Pons (tissue), 1 donor: Measurements from ENCODE around the gene TMIE.

Experiments used
- DNase-seq: peaks from one replicate; pipeline ENCODE4 v3.0.0-alpha.2; 2016; ENCODE audit warnings: low spot score

TMIE gene

DNA sequence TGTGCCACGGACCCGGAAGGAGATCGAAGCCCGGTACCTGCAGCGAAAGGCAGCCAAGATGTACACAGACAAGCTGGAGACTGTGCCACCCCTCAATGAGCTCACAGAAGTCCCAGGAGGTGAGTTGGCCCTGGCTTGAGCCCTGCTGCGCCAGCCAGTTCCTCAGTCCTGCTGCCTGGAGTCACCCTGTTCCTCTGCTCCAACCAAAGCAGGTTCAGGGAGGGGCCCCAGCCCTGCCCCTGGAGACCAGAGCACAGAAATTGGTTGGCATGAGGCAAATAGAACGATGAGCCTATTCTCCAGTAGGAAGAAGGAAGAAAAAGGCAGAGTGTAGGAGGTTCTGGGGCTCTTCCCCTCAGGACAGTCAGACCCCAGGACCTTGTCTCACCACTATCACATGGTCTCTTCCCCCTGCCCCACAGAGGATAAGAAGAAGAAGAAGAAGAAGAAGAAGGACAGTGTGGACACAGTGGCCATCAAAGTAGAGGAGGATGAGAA lies 8.0 kb downstream of the TMIE start:
- no peak for DNase-seq

DNA sequence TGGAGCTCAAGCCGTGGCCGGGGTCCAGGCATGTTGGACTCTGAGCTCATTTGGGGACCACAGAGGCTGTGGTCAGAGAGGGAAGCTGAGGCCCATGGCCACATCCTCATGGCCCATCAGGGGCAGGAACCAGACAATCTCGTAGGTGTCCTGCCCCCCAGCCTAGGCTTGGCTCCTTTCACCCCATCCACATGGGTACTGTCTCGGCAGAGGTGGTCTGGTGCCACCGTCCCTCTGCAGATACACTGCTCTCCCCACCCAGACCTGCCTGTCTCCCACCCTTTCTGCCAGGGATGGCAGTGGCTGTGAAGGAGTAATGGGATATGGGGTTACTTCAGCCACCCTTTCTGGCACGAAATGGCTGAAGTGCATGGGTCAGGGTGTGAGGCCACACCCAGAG lies 8.5 kb downstream of the TMIE start:
- no peak for DNase-seq

DNA sequence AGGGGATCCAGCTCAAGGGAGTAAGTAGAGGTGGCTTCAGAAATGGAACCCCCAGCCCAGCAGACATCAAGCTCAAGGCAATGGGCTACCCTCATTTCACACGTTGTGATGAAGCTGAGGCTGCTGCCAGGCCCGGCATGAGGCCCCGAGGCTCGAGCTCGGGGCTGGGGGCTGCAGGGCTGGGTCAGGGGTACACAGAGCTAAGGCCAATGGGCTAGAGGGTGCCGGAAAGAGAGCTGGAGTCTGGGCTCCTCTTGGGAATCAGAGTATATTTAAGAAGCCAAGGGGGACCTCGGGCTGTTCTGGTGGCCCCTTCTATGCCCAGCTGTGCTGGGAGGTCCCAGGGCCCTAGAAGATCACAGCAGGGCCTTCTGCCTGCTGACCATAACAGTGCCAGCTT lies 9.0 kb downstream of the TMIE start:
- DNase-seq, result no peak

DNA sequence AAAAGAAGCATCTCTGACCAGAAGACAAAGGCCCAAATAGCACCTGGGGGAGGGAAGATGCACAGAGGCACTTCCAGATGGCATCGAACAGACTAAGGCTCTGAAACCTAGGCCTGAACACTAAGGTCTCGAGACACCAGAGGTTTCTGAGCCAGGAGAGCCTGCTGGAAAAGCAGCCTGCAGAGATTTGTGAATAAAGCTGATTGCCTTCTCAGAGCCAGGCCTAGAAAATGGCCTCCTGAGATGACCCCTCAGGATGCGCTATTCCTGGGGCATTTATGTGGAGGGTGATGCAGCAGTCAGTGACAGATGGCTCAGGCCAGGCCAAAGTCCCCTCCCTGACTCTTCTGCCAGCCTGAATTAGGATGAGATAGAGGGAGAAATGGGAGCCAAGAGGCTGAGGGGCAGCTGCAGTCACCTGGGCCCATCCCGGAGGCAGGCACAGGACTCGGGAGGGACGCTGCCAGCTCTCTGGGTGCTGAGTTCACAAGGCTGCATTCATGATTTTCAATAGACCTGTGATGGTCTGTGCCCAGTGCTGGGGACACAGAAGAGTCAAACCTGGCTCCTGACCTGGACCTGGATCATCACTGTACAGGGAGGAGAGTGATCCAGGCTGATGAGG lies 9.6 kb downstream of the TMIE start:
- DNase-seq, result no peak

DNA sequence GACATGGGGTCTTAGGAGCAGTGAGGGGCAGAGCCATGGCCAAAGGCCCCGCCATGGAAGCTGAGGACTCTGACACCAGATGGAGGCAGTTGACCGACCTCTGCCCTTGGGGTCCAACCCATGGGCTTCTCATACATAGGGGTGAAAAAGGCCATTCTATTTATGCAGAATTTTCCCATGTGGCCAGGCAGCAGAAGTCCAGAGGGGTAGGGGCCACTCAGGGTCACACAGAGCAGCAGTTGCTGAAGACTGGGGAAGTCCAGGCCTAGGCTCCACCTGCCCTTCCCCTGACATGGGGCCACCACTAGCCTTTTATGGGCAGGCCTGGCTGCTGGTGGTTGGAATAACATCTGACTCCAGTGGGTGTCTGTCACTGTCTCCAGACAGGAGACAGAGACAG lies 10.1 kb downstream of the TMIE start:
- no peak for DNase-seq

DNA sequence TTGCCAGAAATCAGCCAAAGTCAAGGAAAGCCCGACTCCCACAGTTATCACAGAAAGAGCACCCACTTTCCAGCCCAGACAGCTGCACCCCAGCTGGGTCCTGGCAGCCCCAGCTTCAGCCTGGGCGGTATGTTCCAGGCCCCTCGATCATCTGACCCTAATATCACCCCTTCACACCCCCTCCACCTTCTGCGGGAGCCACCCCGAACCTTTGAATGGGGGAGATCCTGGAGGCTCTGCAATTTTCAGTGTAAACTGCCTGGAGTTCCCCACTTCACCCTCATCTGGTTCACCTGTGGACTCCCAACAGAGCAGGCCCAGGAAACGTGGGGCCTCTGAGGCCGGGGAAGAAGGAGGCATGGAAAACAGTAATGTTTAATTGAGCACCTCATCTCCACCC lies 10.6 kb downstream of the TMIE start:
- no peak for DNase-seq

DNA sequence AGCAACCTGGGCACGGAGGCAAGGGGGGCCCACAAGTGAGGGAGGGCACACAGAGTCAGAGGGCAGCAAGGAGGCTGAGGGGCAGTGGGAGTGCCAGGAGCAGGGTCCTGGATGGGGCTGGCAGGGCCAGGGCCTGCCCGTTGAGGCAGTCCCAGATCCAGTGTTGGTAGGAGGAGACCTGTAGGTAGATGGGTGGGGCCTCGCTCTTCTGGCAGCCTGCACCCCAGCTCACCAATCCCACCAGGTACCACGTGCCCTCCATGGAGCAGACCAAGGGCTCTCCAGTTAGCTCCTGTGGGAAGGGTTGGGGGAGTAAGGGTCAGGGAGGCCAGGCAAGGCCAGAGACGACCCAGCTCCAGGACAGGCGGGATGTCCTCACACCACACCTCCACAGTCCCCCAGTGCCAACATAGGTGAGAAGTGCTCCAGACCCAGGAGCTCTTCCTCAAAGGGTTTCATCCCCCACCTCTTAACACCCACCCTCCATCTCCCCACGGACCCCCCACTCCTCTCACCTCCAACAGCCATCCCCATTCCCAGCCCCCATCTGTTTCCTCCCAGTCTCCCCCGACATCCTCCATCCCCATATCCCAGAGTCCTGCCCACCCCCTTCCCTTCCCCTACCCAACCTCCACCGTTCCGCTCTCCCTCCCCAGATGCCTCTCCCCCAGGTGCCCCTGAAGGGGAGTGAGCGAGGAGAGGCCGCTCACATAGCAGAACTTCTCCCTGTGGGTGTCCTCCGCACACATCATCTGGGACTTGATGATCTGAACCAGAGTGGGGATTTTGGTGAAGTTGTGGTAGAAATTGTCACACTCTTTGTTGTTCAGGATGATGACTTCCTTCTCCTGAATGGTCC lies 11.2 kb downstream of the TMIE start:
- no peak for DNase-seq

DNA sequence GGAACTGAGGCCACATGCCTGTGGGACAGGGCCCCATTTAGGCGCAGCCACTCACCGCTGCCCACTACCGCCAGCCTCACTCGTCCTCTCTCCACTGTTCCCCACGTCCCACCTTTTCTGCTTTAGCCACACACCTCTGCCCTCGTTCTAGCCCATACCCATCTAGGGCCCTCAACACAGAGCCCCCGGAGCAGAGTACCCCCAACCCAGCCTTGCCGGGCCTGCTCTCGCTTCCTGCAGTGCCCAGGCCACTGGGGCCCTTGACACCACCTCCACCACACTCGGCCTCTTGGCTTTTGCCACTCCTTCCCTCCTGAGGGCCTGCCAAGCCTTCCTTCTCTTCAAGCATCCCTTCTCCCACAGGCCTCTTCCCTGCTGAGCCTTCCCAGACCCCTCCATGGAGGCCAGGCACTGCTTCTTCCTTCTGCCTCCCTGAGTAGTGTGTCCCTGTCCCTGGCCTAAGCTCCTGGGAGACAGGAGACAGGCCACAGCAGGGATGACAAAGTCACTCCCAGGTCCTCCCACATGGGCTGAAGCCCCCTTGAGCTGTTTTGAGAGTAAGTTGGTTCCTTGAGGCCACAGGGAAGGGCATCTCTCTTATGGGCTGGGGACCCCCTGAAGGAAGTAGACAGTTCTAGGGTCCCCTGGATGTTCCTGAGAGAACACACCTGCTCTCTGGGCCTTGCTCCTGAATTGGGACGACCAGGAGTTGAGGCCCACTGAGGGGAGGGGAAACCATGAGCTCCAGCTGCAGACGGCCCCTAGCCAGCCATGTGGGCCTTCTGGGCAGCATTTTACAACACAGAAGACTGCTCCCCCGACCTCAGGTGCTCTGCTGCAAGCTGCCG lies 12.1 kb downstream of the TMIE start:
- no peak for DNase-seq

DNA sequence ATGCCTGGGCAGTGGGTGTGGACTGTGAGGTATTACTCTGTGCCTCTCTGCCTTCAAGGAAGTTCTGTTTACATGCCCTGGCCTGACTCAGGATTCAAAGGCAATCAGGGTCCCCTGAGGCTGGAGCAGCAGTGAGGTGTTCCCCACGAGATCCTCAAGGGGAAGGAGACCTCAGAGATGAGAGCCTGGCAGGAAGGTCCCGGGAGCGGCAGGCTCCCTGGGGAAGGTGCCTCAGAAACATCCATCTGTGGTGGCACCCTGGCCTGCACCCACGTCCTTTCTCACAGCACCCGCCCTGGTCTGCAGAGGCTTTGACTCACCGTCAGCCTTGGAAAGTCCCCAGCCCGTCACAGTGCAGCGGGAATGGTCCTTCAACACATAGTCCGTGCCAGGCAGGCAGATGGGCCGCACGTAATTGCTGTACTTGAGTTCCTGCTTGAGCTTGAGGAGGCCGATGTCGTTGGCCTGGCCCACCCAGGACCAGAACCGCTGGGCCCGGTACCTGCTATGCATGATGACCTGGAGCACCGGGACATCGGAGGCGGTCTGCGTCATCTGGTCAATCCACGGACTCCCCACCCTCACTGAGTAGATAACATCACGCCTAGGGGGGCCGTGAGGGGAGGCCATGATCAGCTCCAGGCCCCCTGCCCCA lies 12.8 kb downstream of the TMIE start:
- DNase-seq, result no peak

DNA sequence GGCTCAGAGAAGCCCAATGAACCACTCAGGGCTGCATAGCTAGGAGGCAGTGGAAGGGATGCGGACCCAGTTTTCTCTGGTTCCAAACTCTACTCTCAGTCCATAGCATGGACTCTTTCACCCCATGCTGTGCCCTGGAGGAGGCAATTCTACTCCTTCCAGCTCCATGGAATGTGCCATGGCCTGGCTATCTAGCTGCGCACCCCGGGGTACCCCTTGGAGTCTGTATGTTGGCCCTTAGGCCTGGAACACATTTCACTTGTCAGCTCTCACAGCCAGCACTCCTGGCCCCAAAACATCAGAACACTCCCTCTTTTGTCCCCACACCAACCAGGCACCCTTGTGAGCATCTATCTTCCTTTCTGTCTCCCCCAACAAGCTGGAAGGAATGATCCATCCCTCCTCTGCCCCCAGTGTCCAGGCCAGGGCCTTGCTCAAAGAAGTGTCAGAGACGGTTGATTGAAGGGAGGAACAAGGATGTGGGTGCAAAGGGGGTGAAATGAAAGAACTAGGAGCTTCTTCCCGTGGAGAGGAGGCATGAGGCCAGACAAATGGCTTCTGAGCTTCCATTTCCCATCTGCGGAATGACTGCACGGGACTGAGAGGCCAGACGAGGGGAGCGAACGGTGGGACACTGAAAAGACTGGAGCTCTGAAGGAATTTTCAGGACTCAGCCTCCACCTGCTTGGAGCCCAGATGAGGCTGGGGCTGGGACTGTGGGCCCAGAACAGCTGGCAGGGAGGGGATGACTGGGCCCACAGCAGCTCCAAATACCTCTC lies 13.7 kb downstream of the TMIE start:
- no peak for DNase-seq

DNA sequence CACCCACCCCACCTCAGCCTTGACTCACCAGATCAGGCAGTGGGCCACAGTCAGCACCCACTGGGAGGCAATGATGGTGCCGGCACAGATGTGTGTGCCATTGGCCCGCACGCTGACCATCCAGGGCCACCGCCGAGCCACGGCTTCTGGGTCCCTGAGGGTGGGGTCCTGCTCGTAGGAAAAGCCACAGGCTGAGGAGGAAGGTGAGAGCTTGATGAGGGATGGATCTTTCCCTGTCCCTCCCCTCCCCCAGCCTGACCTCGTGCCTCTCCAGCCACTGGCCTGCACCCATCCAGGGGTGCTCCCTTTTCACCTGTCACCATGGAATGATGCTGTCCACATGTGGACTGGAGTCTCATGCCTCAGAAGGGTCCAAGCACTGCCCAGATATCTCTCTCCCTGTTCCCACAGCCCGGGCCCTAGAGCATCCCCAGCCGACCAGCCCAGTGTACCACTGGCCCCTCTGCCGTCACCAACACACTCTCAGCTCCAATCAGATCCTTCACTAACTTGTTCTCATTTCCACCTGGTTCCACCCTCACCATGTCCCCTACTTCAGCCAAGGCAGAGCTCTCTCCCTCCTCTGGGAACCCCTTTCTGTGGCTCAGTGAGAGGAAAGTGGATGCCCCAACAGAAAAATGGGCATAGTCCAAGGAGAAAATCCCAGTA lies 14.4 kb downstream of the TMIE start:
- DNase-seq, result no peak

DNA sequence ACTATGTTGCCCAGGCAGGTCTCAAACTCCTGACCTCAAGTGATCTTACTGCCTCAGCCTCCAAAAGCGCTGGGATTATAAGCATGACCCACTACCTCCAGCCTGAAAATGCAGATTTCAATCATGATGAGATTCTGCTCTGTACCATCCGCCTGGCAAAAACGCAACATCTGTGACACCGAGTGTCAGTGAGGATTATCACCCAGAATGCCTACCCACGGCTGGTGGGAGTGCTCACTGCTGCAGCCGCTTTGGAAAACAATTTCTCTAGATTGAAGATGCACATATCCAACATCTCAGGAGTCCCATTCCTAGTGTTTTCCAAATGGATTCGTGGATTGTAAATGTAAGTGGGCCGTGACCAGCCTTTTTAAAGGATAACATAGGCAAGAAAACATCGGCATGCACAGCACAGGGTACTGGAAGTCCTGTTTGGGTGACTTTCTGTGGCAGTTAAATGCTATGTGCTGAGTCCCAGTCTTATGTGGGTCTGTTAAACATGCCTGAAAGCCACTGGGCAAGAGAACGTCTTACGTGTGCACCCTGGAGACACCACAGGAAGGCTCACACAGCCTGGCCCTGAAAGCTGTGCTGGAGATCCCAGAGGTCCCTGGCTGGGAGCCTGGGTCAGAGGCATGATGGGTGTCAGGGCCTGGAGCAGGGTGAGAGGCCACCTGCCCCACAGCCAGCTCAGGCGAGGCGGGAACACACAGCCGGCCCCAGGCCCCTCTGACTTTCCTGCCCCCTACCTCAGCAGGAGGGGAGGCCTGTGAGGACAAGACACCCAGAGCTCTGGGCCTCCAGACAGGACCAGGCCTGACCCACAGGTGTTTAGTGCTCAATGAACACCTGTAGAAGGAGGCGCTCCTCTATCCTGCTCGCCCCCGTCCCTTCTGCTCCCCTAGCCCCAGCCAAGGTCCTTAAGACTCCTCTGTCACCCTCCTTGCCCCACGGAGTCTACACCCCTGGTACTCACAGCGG lies 15.6 kb downstream of the TMIE start:
- no peak for DNase-seq

DNA sequence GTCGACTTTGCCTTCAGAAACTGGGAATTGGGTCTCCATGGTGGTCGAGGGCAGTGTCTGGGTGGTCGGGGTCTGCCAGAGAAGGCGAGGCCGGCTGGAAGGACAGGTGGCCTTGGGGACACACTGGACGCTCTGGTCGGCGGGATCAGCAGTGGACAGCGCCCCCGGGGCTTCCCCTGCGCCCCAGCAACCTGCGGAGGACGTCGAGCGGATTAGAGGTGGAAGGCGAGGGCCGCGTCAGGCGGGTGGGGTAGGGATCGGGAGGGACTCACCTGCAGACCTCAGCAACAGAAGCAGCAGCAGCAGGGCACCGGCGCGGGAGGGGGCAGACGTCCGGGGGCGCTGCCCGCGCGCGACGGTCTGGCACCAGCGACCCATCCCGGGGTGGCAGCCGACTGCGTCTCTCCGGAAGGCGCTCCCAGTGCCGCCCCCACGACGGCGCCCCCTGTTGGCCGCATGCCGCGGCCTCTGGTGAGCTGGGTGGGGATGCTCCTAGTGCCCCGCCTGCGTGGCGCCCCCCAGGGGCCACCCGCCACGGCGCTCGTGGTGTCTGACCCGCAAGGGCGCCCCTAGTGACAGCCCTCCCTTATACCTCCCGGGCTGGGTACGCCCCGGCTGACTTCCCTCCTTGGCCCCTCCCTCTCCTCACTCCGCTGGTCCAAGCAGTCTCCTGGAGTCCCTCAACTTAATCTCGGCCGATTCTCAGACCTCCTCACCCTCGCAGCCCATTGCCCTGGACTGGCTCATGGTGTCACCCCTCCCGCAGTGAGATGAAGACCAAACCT lies 16.4 kb downstream of the TMIE start, which contains the start of gene PRSS50:
Gene PRSS50 (minus strand): TSS at position 423 of the 785 bp plus-strand sequence. CDS start 45 bp downstream, at position 378.
- DNase-seq, result no peak

DNA sequence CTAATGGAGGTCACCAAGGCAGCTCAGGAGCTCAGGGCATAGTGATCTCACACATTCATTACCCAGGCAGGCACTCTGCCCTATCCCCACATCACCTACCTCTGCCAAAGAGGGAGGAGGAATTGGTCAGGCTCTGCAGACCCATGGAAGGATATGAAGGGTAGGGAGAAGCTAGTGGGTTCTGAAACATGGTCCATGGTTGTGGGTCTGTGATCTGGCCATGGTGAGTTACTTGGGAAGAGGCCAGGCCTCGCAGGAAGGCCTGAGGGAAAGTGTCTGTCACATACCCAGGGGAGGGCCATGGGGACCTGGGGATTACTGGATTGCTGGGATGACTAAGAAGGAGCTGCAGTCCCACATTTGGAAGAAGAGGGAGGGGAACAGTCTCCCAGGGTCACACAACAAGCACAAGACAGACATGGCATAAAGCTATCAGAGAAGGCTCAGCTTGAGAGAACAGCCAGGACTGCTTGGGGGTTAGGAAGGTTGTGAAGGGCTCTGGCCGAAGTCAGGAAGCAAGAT lies 17.9 kb downstream of the TMIE start:
- no peak for DNase-seq

DNA sequence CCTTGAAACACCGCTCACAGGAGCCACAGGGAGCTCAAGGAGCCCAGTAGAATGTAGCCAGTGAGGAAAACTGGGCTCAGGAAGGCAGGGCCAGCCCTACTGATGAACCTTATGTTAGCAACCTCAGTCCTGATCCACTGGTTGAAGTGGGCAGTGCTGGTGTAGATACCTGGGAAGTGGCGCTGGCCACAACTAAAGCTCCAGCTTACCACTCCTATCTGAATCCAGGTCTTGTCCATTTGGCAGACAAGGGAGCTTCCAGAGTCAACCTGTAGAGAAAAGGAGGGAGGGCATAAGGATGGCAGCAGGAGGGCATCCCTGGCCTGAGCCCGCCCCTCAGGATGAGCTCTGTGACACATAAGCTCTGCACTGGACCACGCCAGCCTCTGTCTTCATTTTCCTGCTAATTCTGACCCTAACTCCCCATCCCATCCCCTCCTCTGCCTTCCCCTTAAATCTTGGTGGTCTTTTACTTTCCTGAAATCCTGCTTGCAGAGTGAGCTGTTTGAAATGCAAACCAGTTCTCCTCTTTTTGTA lies 18.6 kb downstream of the TMIE start:
- no peak for DNase-seq

DNA sequence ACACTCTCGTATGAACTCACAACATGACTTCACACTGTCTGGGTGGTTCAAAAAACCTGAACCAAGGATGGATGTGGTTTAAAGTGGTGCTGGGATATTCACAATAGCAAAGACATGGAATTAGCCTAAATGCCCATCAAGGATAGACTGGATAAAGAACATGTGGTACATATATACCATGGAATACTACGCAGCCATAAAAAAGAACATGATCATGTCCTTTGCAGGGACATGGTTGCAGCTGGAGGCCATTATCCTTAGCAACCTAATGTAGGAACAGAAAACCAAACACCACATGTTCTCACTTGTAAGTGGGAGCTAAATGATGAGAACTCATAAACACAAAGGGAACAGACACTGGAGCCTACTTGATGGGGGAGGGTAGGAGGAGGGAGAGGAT lies 19.8 kb downstream of the TMIE start:
- DNase-seq, result no peak

DNA sequence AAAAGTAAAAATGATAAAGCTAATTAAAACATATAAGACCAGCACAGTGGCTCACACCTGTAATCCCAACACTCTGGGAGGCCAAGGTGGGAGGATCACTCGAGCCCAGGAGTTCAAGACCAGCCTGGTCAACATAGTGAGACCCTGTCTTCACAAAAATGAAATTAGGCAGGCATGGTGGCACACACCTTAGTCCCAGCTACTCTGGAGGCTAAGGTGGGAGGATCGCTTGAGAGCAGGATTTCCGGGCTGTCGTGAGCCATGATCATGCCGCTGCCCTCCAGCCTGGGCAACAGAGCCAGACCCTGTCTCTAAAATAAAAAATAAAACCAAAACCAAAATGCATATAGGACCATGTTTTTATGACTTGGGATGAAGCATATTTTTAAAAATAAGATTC lies 21.3 kb downstream of the TMIE start:
- DNase-seq, result no peak

DNA sequence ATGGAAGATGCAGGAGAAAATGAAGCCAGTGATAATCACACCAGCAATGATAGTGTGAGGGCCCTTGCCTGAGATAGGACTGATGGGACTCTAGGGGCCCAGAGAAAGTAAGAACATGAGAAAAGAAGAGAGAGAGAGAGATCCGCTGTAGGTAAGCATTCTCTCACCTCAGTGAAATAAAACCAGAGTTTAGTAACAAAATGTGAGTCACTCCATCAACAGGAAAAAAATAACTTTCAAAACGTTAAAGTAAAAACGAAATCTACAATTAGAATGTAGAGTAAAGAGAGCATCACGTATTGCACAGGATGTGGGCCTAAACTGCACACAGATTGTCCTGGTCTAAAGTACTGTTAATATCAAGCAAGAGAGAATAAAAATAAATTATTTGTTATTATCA lies 23.2 kb downstream of the TMIE start:
- DNase-seq, result no peak
